HCT116 (cell line): ENCODE data around the gene DDHD1. TPM values are rescaled to one million over a fixed set of nuclear protein-coding genes. Genes with fewer than 3 reads are reported as not detected.
A peak's percentile ranks its signal among the peaks of the same experiment; 100 is the strongest.

ENCODE experiments used
- ATAC-seq: fragments of 200-7000 bp; cut with Tn5 transposase; 2 replicates; pipeline ENCODE4 v1.9.1; 2020; ENCODE audit warnings: mild to moderate bottlenecking, moderate library complexity
- BruUV-seq: library from RNA; stranded (reverse); fragments of 400-500 nt; replicated peaks from 2 replicates; lab custom pipeline; 2021; lab: Mats Ljungman, UMichigan
- CTCF ChIA-PET: fragments of 300-600 bp; sonication (Branson Sonifier 250); formaldehyde crosslinking; loops from one replicate; lab custom pipeline; 2021; ENCODE audit warnings: antibody characterized with exemption; lab: Charles Lee
- POLR2A ChIA-PET: fragments of 300-600, 350-600 bp; sonication (Branson Sonifier 250); formaldehyde crosslinking; loops from one replicate; lab custom pipeline; 2021; ENCODE audit warnings: antibody characterized with exemption; lab: Charles Lee
- RAD21 ChIA-PET, 2 experiments: fragments of 300-600 bp; sonication (Branson Sonifier 250); formaldehyde crosslinking; loops; one replicate each; lab custom pipeline; 2023; ENCODE audit warnings: low total read pairs in 2 of 2; ENCODE audit not compliant: uncharacterized antibody in 2 of 2, unreplicated experiment in 2 of 2, low non-redundant PET in 1 of 2; lab: Charles Lee
- DNase-seq: peaks from one replicate; pipeline ENCODE4 v3.0.0-alpha.2; 2010; ENCODE audit warnings: low read depth, low spot score
- H2AFZ ChIP-seq: fragments of 200-600 bp; shearing (Covaris generic), sonication (generic); 2 replicates; pipeline ENCODE4 v1.6.1; 2017; ENCODE audit warnings: low read depth, mixed run types, mixed read lengths, antibody characterized with exemption, low read length; ENCODE audit not compliant: poor library complexity, severe bottlenecking
- H3K27ac ChIP-seq: 2 replicates; pipeline ENCODE4 v1.5.1; 2012; ENCODE audit warnings: low read depth, low read length
- H3K27me3 ChIP-seq: fragments of 200-600 bp; sonication (generic); 2 replicates; pipeline ENCODE4 v1.6.1; 2016; ENCODE audit warnings: mixed run types, low read length, mixed read lengths; ENCODE audit not compliant: insufficient read depth
- H3K36me3 ChIP-seq, 2 experiments: fragments of 200-500 bp in 1 of 2; fragments of 200-600 bp in 1 of 2; sonication (Bioruptor generic) in 1 of 2; sonication (generic) in 1 of 2; 2 replicates each; pipeline versions ENCODE4 v1.5.1 to v1.6.1; 2014 to 2016; ENCODE audit warnings: low read length in 2 of 2, inconsistent platforms in 1 of 2, mixed read lengths in 1 of 2, mixed run types in 1 of 2; ENCODE audit not compliant: insufficient read depth in 2 of 2, control insufficient read depth in 1 of 2
- H3K4me1 ChIP-seq, 2 experiments: fragments of 200-600 bp in 1 of 2; sonication (generic) in 1 of 2; 2 replicates each; pipeline versions ENCODE4 v1.5.1 to v1.6.1; 2012 to 2017; ENCODE audit warnings: low read length in 2 of 2, inconsistent platforms in 1 of 2, mild to moderate bottlenecking in 1 of 2, mixed read lengths in 1 of 2, mixed run types in 1 of 2, moderate library complexity in 1 of 2; ENCODE audit not compliant: insufficient read depth in 2 of 2, control insufficient read depth in 1 of 2
- H3K4me2 ChIP-seq: fragments of 200-600 bp; sonication (generic); 2 replicates; pipeline ENCODE4 v1.6.1; 2017; ENCODE audit warnings: mixed run types, low read length, mixed read lengths
- H3K4me3 ChIP-seq, 2 experiments: fragments of 200-600 bp in 1 of 2; sonication (generic) in 1 of 2; replicated peaks in 1 of 2; 2 replicates each; pipeline ENCODE4 v1.5.1; 2011 to 2016; ENCODE audit warnings: low read length in 2 of 2, control low read depth in 1 of 2, low read depth in 1 of 2, mild to moderate bottlenecking in 1 of 2, mixed read lengths in 1 of 2, mixed run types in 1 of 2
- H3K79me2 ChIP-seq: fragments of 200-600 bp; sonication (generic); 2 replicates; pipeline ENCODE4 v1.6.1; 2017; ENCODE audit warnings: mild to moderate bottlenecking, mixed run types, low read length, moderate library complexity, mixed read lengths; ENCODE audit not compliant: insufficient read depth
- H3K9ac ChIP-seq: fragments of 200-600 bp; sonication (generic); 2 replicates; pipeline ENCODE4 v1.6.1; 2016; ENCODE audit warnings: low read length, mixed read lengths
- H3K9me2 ChIP-seq: fragments of 200-600 bp; sonication (generic), shearing (Covaris generic); 2 replicates; pipeline ENCODE4 v1.6.1; 2017; ENCODE audit warnings: mixed run types, mild to moderate bottlenecking, moderate library complexity; ENCODE audit not compliant: insufficient read depth
- H3K9me3 ChIP-seq, 2 experiments: fragments of 200-500 bp in 1 of 2; fragments of 200-600 bp in 1 of 2; sonication (Bioruptor generic) in 1 of 2; sonication (generic) in 1 of 2; 2 replicates each; pipeline ENCODE4 v1.6.1; 2014 to 2017; ENCODE audit warnings: low read length in 2 of 2, mixed read lengths in 2 of 2, inconsistent platforms in 1 of 2, low read depth in 1 of 2, mild to moderate bottlenecking in 1 of 2, mixed run types in 1 of 2, moderate library complexity in 1 of 2; ENCODE audit not compliant: control insufficient read depth in 1 of 2, insufficient read depth in 1 of 2
- H4K20me1 ChIP-seq: fragments of 200-600 bp; sonication (generic), shearing (Covaris generic); 2 replicates; pipeline ENCODE4 v1.6.1; 2017; ENCODE audit warnings: mixed run types, mild to moderate bottlenecking, moderate library complexity; ENCODE audit not compliant: insufficient read depth
- ATF3 ChIP-seq: IDR thresholded peaks from 2 replicates; pipeline ENCODE4 v1.6.1; 2012
- CTCF ChIP-seq, 3 experiments: fragments of 200-600 bp in 1 of 3; sonication (generic) in 1 of 3; IDR thresholded peaks in 2 of 3; conservative IDR thresholded peaks in 1 of 3; 2 replicates each; pipeline ENCODE4 v1.5.1; 2012 to 2017; ENCODE audit warnings: low read depth in 2 of 3, low read length in 2 of 3, antibody characterized with exemption in 1 of 3, borderline replicate concordance in 1 of 3, control low read depth in 1 of 3, mild to moderate bottlenecking in 1 of 3, mixed read lengths in 1 of 3, mixed run types in 1 of 3, moderate library complexity in 1 of 3; ENCODE audit not compliant: insufficient read depth in 1 of 3
- POLR2AphosphoS5 ChIP-seq: IDR thresholded peaks from 2 replicates; pipeline ENCODE4 v1.6.1; 2011; ENCODE audit warnings: mild to moderate bottlenecking, low read depth, low read length, moderate library complexity
- RAD21 ChIP-seq: IDR thresholded peaks from 2 replicates; pipeline ENCODE4 v1.6.1; 2012; ENCODE audit warnings: low read depth, mild to moderate bottlenecking
- TCF7L2 ChIP-seq: IDR thresholded peaks from 2 replicates; pipeline ENCODE4 v1.7.0; 2011; ENCODE audit warnings: borderline replicate concordance, inconsistent platforms; ENCODE audit not compliant: insufficient read depth, insufficient read length; ENCODE audit errors: extremely low read depth
- intact Hi-C: fragments of 100-400 bp; cut with micrococcal nuclease; formaldehyde crosslinking; loops from 2 replicates; pipeline ENCODE4 v1.10.0; 2022
- total RNA-seq: library from RNA; stranded (reverse); gene quantifications from one replicate; pipeline ENCODE4 v1.2.1, GENCODE V29; 2021; ENCODE audit not compliant: unreplicated experiment

The DDHD1 gene
- total RNA-seq, 1 experiment from 2014 or later: 26.9 TPM

GRCh38 chr14:53060046-53060445 is 93.1 kb downstream of the DDHD1 start:
- RAD21 ChIA-PET: no interaction called here
- Histone ChIP-seq H3K9ac (no peak overlapping the region), H3K4me2 (no peak overlapping the region), H3K4me1 (no peaks in the 10 kb centered on the region), H3K79me2 (no peaks in the 10 kb centered on the region), H4K20me1 (no peaks in the 10 kb centered on the region), H2AFZ (no peak overlapping the region), H3K9me3 (no peaks in the 10 kb centered on the region), H3K27me3 (no peaks in the 10 kb centered on the region), H3K27ac (no peak overlapping the region), H3K9me2 (no peaks in the 10 kb centered on the region), H3K4me3 (no peak overlapping the region), H3K36me3 (peaks cover 2 to 4% of the 10 kb centered on the region in 2 experiments; a peak in 1 of 4 replicates)
- intact Hi-C loops: no loop called here
- no peak for TF ChIP-seq POLR2AphosphoS5
- TF ChIP-seq ATF3: no peak
- ATAC-seq (no peak), DNase-seq (no peak)
- CTCF ChIA-PET: no interaction called here
- POLR2A ChIA-PET: no interaction called here
- no TSS peak for BruUV-seq

GRCh38 chr14:53055003-53055402 is 98.1 kb downstream of the DDHD1 start:
- CTCF ChIA-PET: interaction anchor here (0.9 to 1.8 kb wide), 4 partner anchors 37 to 252 kb away, joined by 3 to 8 read pairs (median 4); no protein-coding TSS in a partner anchor
- peak; percentile 79 for ATAC-seq
- Histone ChIP-seq H3K27ac (no peak overlapping the region), H3K27me3 (no peaks in the 10 kb centered on the region), H3K9ac (no peak overlapping the region), H3K36me3 (peaks cover 0 to 5% of the 10 kb centered on the region in 2 experiments; a peak in 2 of 4 replicates), H3K4me1 (no peaks in the 10 kb centered on the region), H3K79me2 (no peaks in the 10 kb centered on the region), H3K4me2 (no peak overlapping the region), H3K9me2 (no peaks in the 10 kb centered on the region), H3K9me3 (no peaks in the 10 kb centered on the region), H2AFZ (no peak overlapping the region), H4K20me1 (no peaks in the 10 kb centered on the region), H3K4me3 (no peak overlapping the region)
- peak; percentile 40 for DNase-seq
- BruUV-seq: no TSS peak
- POLR2A ChIA-PET: no interaction called here
- no peak for TF ChIP-seq TCF7L2
- TF ChIP-seq RAD21: peak; percentile 69
- TF ChIP-seq CTCF (IDR thresholded peaks at IDR 0.05 in 2 of 3, conservative IDR thresholded peaks at IDR 0.05 in 1 of 3; ENCODE audit: borderline replicate concordance in 1 of 3, insufficient read depth in 1 of 3, low read depth in 2 of 3, low read length in 2 of 3): peak; percentile 56 to 83 (median 69); a peak in 5 of 6 replicates
- RAD21 ChIA-PET: no interaction called here
- intact Hi-C loops: loop anchor here (1.0 to 5.0 kb wide), 3 partner anchors 131 to 252 kb away; no protein-coding TSS in a partner anchor
